HepG2 (cell line): ENCODE data around the gene TIMELESS. TPM values are rescaled to one million over a fixed set of nuclear protein-coding genes. Genes with fewer than 3 reads are reported as not detected.

Source experiments
- ATAC-seq: fragments of 200-7000 bp; cut with Tn5 transposase; 3 replicates; pipeline ENCODE4 v1.9.1; 2020; ENCODE audit warnings: mild to moderate bottlenecking, moderate library complexity
- BruUV-seq: library from RNA; stranded (reverse); fragments of 400-500 nt; replicated peaks from 2 replicates; lab custom pipeline; 2021; lab: Mats Ljungman, UMichigan
- CTCF ChIA-PET: fragments of 300-600 bp; formaldehyde crosslinking; extraction: SDS; loops from one replicate; lab custom pipeline; 2021; ENCODE audit warnings: low total read pairs, inconsistent platforms, low intra/inter-chr PET ratio; lab: Yijun Ruan, JAX
- POLR2A ChIA-PET: fragments of 350-600 bp; sonication (Branson Sonifier 250); formaldehyde crosslinking; loops from one replicate; lab custom pipeline; 2020; ENCODE audit warnings: antibody characterized with exemption, inconsistent platforms; lab: Yijun Ruan, JAX
- DNase-seq: peaks from one replicate; pipeline ENCODE4 v3.0.0-alpha.2; 2015; ENCODE audit warnings: low spot score
- FAIRE-seq: peaks from 3 replicates; lab custom pipeline; 2011; peaks lifted over from hg19 to GRCh38; lab: Jason Lieb, UNC
- H2AFZ ChIP-seq: one replicate; pipeline ENCODE4 v1.6.1; 2011; ENCODE audit warnings: low read length, inconsistent platforms
- H3K27ac ChIP-seq: fragments of 300-600 bp; 3 replicates; pipeline ENCODE4 v1.8.0; 2011; ENCODE audit warnings: mixed run types, mild to moderate bottlenecking, mixed read lengths, low read length, inconsistent platforms; ENCODE audit not compliant: insufficient read depth; ENCODE audit errors: extremely low read length
- H3K27me3 ChIP-seq, 2 experiments: fragments of 200-600 bp in 1 of 2; 2 replicates in 1 of 2; 3 replicates in 1 of 2; pipeline versions ENCODE4 v1.6.0 to v1.8.0; 2011; ENCODE audit warnings: low read length in 2 of 2, mild to moderate bottlenecking in 2 of 2, moderate library complexity in 2 of 2, inconsistent platforms in 1 of 2; ENCODE audit not compliant: insufficient read depth in 2 of 2, control insufficient read depth in 1 of 2
- H3K36me3 ChIP-seq, 2 experiments: fragments of 200-600 bp in 1 of 2; replicated peaks in 1 of 2; 2 replicates in 1 of 2; 3 replicates in 1 of 2; pipeline versions ENCODE4 v1.5.1 to v1.8.0; 2011; ENCODE audit warnings: low read length in 2 of 2, inconsistent platforms in 1 of 2; ENCODE audit not compliant: insufficient read depth in 2 of 2, control insufficient read depth in 1 of 2
- H3K4me1 ChIP-seq: 2 replicates; pipeline ENCODE4 v1.5.1; 2012; ENCODE audit warnings: low read length, inconsistent platforms; ENCODE audit not compliant: insufficient read depth
- H3K4me2 ChIP-seq: 2 replicates; pipeline ENCODE4 v1.6.0; 2011; ENCODE audit warnings: low read depth, low read length, inconsistent platforms
- H3K4me3 ChIP-seq, 3 experiments: fragments of 200-600 bp in 1 of 3; sonication (generic), shearing (Covaris generic) in 1 of 3; replicated peaks in 1 of 3; 2 replicates each; pipeline ENCODE4 v1.5.1; 2011 to 2016; ENCODE audit warnings: low read length in 3 of 3, inconsistent platforms in 2 of 3, low read depth in 2 of 3, mild to moderate bottlenecking in 2 of 3, control low read depth in 1 of 3, mixed read lengths in 1 of 3; ENCODE audit not compliant: insufficient read depth in 1 of 3
- H3K79me2 ChIP-seq: one replicate; pipeline ENCODE4 v1.6.1; 2011; ENCODE audit warnings: low read length, inconsistent platforms; ENCODE audit not compliant: insufficient read depth
- H3K9ac ChIP-seq: 2 replicates; pipeline ENCODE4 v1.6.0; 2011; ENCODE audit warnings: mild to moderate bottlenecking, low read depth, low read length, inconsistent platforms; ENCODE audit not compliant: insufficient read depth
- H3K9me3 ChIP-seq: 2 replicates; pipeline ENCODE4 v1.5.1; 2012; ENCODE audit warnings: mild to moderate bottlenecking, low read length
- H4K20me1 ChIP-seq: 2 replicates; pipeline ENCODE4 v1.6.0; 2011; ENCODE audit warnings: inconsistent platforms, mild to moderate bottlenecking, low read length, moderate library complexity; ENCODE audit not compliant: insufficient read depth
- HNRNPUL1 ChIP-seq: fragments of 200-400 bp; formaldehyde crosslinking; IDR thresholded peaks from 2 replicates; pipeline ENCODE4 v1.6.1; 2017; ENCODE audit warnings: low read depth, mild to moderate bottlenecking, low read length, moderate library complexity
- MAFF ChIP-seq: IDR thresholded peaks from 2 replicates; pipeline ENCODE4 v1.6.1; 2011; ENCODE audit warnings: low read depth, low read length, improper control_type of control experiment
- MAFK ChIP-seq, 2 experiments: IDR thresholded peaks in 1 of 2; conservative IDR thresholded peaks in 1 of 2; 2 replicates each; pipeline ENCODE4 v1.6.1; 2011; ENCODE audit warnings: improper control_type of control experiment in 2 of 2, low read length in 2 of 2
- MYNN ChIP-seq: sonication (generic); formaldehyde crosslinking; IDR thresholded peaks from 2 replicates; pipeline ENCODE4 v1.4.0; 2020; ENCODE audit warnings: mild to moderate bottlenecking, low read depth, missing genetic modification reagents
- PHF5A ChIP-seq: IDR thresholded peaks from one replicate; pipeline ENCODE4 v1.6.1; 2018; ENCODE audit warnings: low read depth, missing genetic modification reagents; ENCODE audit not compliant: unreplicated experiment
- U2AF2 ChIP-seq: fragments of 200-400 bp; formaldehyde crosslinking; IDR thresholded peaks from 2 replicates; pipeline ENCODE4 v1.6.1; 2017; ENCODE audit warnings: low read depth, mild to moderate bottlenecking, low read length
- ZNF382 ChIP-seq: sonication (generic); formaldehyde crosslinking; IDR thresholded peaks from 2 replicates; pipeline ENCODE4 v1.5.0; 2020; ENCODE audit warnings: missing genetic modification reagents, mild to moderate bottlenecking, borderline replicate concordance
- ZNF614 ChIP-seq: IDR thresholded peaks from 2 replicates; pipeline ENCODE4 v1.6.1; 2018; ENCODE audit warnings: missing biosample characterization, missing genetic modification reagents, inconsistent platforms, borderline replicate concordance
- ZNF772 ChIP-seq: sonication (generic); formaldehyde crosslinking; IDR thresholded peaks from 2 replicates; pipeline ENCODE4 v1.5.0; 2020; ENCODE audit warnings: mild to moderate bottlenecking, missing genetic modification reagents
- in situ Hi-C: cut with HindIII; loops from 2 replicates; pipeline ENCODE4 v1.10.0; 2017; ENCODE audit warnings: low pct_unique_long_range_greater_than_20kb; ENCODE audit not compliant: extremely low pct_ligation_motif_present
- intact Hi-C: fragments of 100-400 bp; cut with micrococcal nuclease; formaldehyde crosslinking; loops from one replicate; pipeline ENCODE4 v1.10.0; 2022; ENCODE audit not compliant: unreplicated experiment
- polyA plus RNA-seq, 8 experiments: library from polyadenylated mRNA; depleted of rRNA in 3 of 8; stranded (reverse) in 7 of 8; unstranded in 1 of 8; fragments of >200 nt; fragmentation: Illumina TruSeq in 4 of 8; extraction: Trizol in 4 of 8; gene quantifications; 2 replicates each; pipeline versions ENCODE4 v1.2.1 to v1.2.3, GENCODE V29; 2011 to 2016; ENCODE audit warnings: low read depth in 4 of 8, missing spikeins in 1 of 8, mixed read lengths in 1 of 8; ENCODE audit not compliant: insufficient read depth in 1 of 8
- total RNA-seq, 5 experiments: library from RNA; depleted of rRNA; stranded (reverse); fragments of >200 nt; fragmentation: Illumina TruSeq; extraction: Trizol; gene quantifications; 2 replicates each; pipeline ENCODE4 v1.2.3, GENCODE V29; 2016; ENCODE audit warnings: low read depth in 1 of 5
- TF ChIP-seq, protein P1 (sequence below): sonication (generic); formaldehyde crosslinking; IDR thresholded peaks from 2 replicates; pipeline ENCODE4 v1.5.0; 2020; ENCODE audit warnings: missing genetic modification reagents
- TF ChIP-seq, protein P2 (sequence below): sonication (generic); formaldehyde crosslinking; IDR thresholded peaks from 2 replicates; pipeline ENCODE4 v1.4.0; 2020; ENCODE audit warnings: missing genetic modification reagents, borderline replicate concordance

Gene TIMELESS
- total and polyA plus RNA-seq, 2 of the 13 experiments (the other 11 are each of a cell fraction or from before 2014, with no cell fraction given), result 4.0 to 20.3 TPM

DNA sequence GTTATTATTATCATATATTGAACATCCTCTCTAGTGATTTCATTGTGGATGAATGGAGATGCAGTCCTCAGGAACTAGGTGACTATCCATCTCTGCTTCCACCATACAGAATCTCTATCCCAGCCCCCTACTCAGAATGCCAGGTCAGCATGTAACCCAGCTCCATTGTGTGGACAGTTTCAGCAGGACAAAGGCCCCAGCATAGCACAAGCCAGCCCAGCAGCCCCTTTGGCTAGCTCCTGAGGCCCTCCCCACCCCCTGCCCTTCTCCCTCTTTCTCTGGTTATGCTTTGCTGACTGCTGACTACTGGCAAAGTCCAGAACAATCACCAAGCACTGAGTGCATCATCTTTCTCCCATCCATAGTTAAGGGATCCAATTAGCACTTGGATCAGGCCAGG is 13.3 kb upstream of the TIMELESS start:
- H2AFZ ChIP-seq, result no peak overlapping the region
- BruUV-seq, result no TSS peak
- FAIRE-seq (no peak), ATAC-seq (peak; percentile 50), DNase-seq (no peak)
- no peaks in the 10 kb centered on the region for H4K20me1 ChIP-seq
- in situ Hi-C loops (loop anchor here (5.0 to 10.0 kb wide), 2 partner anchors 145 to 268 kb away; partner anchors contain the start of gene CNPY2), intact Hi-C loops (loop anchor here (5.0 kb wide), 1 partner anchor 270 kb away; no protein-coding TSS in a partner anchor)
- H3K36me3 ChIP-seq, result no peaks in the 10 kb centered on the region
- H3K79me2 ChIP-seq, result no peaks in the 10 kb centered on the region
- no peak overlapping the region for H3K27ac ChIP-seq
- H3K9ac ChIP-seq, result peak overlapping the region; percentile 21; the same call in 1 of the 2 replicates
- TF ChIP-seq, protein P1, sequence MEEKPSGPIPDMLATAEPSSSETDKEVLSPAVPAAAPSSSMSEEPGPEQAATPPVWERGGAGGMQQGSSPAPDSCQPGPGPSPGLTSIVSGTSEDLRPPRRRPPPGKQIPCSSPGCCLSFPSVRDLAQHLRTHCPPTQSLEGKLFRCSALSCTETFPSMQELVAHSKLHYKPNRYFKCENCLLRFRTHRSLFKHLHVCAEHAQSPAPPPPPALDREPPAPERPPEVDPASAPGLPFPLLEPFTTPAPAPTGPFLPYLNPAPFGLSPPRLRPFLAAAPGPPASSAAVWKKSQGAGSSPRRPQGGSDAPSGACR (CRISPR knock-in tag), result no peak
- TF ChIP-seq MYNN (CRISPR knock-in tag) (no peak), HNRNPUL1 (no peak), ZNF614 (CRISPR knock-in tag) (no peak), PHF5A (CRISPR knock-in tag) (no peak), MAFF (peak; percentile 72), ZNF382 (no peak), U2AF2 (no peak), MAFK (conservative IDR thresholded peaks at IDR 0.05 in 1 of 2, IDR thresholded peaks at IDR 0.05 in 1 of 2; ENCODE audit: low read length in 2 of 2) (peak; percentile 76 to 80), ZNF772 (no peak)
- TF ChIP-seq, protein P2, sequence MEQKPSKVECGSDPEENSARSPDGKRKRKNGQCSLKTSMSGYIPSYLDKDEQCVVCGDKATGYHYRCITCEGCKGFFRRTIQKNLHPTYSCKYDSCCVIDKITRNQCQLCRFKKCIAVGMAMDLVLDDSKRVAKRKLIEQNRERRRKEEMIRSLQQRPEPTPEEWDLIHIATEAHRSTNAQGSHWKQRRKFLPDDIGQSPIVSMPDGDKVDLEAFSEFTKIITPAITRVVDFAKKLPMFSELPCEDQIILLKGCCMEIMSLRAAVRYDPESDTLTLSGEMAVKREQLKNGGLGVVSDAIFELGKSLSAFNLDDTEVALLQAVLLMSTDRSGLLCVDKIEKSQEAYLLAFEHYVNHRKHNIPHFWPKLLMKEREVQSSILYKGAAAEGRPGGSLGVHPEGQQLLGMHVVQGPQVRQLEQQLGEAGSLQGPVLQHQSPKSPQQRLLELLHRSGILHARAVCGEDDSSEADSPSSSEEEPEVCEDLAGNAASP (CRISPR knock-in tag), result no peak
- ChIA-PET POLR2A (interaction anchor here (2.2 kb wide), 1 partner anchor 147 kb away, joined by 23 read pairs; the partner anchor contains the start of gene CNPY2), CTCF (no interaction called here)
- H3K4me2 ChIP-seq, result no peak overlapping the region
- no peaks in the 10 kb centered on the region for H3K9me3 ChIP-seq
- H3K4me3 ChIP-seq, result no peak overlapping the region
- H3K27me3 ChIP-seq, result no peaks in the 10 kb centered on the region
- H3K4me1 ChIP-seq, result peaks cover 62% of the 10 kb centered on the region
